Measurements from ENCODE around the gene SERPINH1.

GRCh38 chr11:75597636-75598035, 35.6 kb downstream of the SERPINH1 start:
- TF ChIP-seq CTCF (IDR thresholded peaks at IDR 0.05) (no peak), POLR2A (IDR thresholded peaks at IDR 0.05) (no peak)

Measured in uterus (tissue), 2 donors.